ENCODE results near the gene PEX5.
"Not testable (repeated sequence)": the region's sequence is repeated elsewhere in the genome, so short reads cannot be mapped to it uniquely, and the experiment has no call there.

The PEX5 gene

GRCh38 chr12:7241404-7242005 is 52.0 kb downstream of the PEX5 start:
- Histone ChIP-seq H3K27me3 (ENCODE audit: control insufficient read depth in 5 of 5, insufficient read depth in 4 of 5, low read length in 5 of 5) (no peaks in the 10 kb centered on the region), H3K9ac (ENCODE audit: low read length in 5 of 5) (no peak overlapping the region), H3K4me3 (ENCODE audit: low read depth in 1 of 5, low read length in 5 of 5) (no peak overlapping the region), H3K9me3 (ENCODE audit: control insufficient read depth in 5 of 5, low read length in 5 of 5) (peaks cover 0 to 4% (median 0%) of the 10 kb centered on the region in 5 donors), H3K4me1 (ENCODE audit: control insufficient read depth in 5 of 5, insufficient read depth in 5 of 5, low read length in 5 of 5) (no peaks in the 10 kb centered on the region), H3K27ac (ENCODE audit: low read depth, low read length) (no peak overlapping the region), H3K36me3 (ENCODE audit: control insufficient read depth in 5 of 5, insufficient read depth in 5 of 5, low read length in 5 of 5) (no peaks in the 10 kb centered on the region)

- Histone ChIP-seq H3K36me3 (ENCODE audit: control insufficient read depth in 5 of 5, insufficient read depth in 5 of 5, low read length in 5 of 5) (no peaks in the 10 kb centered on the region), H3K27me3 (ENCODE audit: control insufficient read depth in 5 of 5, insufficient read depth in 4 of 5, low read length in 5 of 5) (no peaks in the 10 kb centered on the region), H3K4me1 (ENCODE audit: control insufficient read depth in 5 of 5, insufficient read depth in 5 of 5, low read length in 5 of 5) (no peaks in the 10 kb centered on the region), H3K9me3 (ENCODE audit: control insufficient read depth in 5 of 5, low read length in 5 of 5) (peaks cover 0 to 4% (median 0%) of the 10 kb centered on the region in 5 donors), H3K4me3 (ENCODE audit: low read depth in 1 of 5, low read length in 5 of 5) (no peak overlapping the region), H3K27ac (ENCODE audit: low read depth, low read length) (no peak overlapping the region), H3K9ac (ENCODE audit: low read length in 5 of 5) (no peak overlapping the region)
Observed at GRCh38 chr12:7242176-7243101, 53.0 kb downstream of the PEX5 start.

GRCh38 chr12:7251328-7251996 is 62.0 kb downstream of the PEX5 start:
- not testable (repeated sequence) for H3K27me3 ChIP-seq (ENCODE audit: control insufficient read depth in 5 of 5, insufficient read depth in 4 of 5, low read length in 5 of 5); H3K9ac ChIP-seq (ENCODE audit: low read length in 5 of 5); H3K36me3 ChIP-seq (ENCODE audit: control insufficient read depth in 5 of 5, insufficient read depth in 5 of 5, low read length in 5 of 5); H3K4me3 ChIP-seq (ENCODE audit: low read depth in 1 of 5, low read length in 5 of 5); H3K27ac ChIP-seq (ENCODE audit: low read depth, low read length); H3K4me1 ChIP-seq (ENCODE audit: control insufficient read depth in 5 of 5, insufficient read depth in 5 of 5, low read length in 5 of 5); H3K9me3 ChIP-seq (ENCODE audit: control insufficient read depth in 5 of 5, low read length in 5 of 5)

- H3K27me3 ChIP-seq (ENCODE audit: control insufficient read depth in 5 of 5, insufficient read depth in 4 of 5, low read length in 5 of 5): no peaks in the 10 kb centered on the region
Observed at GRCh38 chr12:7259060-7259459, 69.6 kb downstream of the PEX5 start.

More at GRCh38 chr12:7259060-7259459, 69.6 kb downstream of the PEX5 start:
- H3K4me1 ChIP-seq (ENCODE audit: control insufficient read depth in 5 of 5, insufficient read depth in 5 of 5, low read length in 5 of 5): no peaks in the 10 kb centered on the region
- no peak overlapping the region for H3K27ac ChIP-seq (ENCODE audit: low read depth, low read length)
- H3K4me3 ChIP-seq (ENCODE audit: low read depth in 1 of 5, low read length in 5 of 5): no peak overlapping the region
- no peaks in the 10 kb centered on the region for H3K36me3 ChIP-seq (ENCODE audit: control insufficient read depth in 5 of 5, insufficient read depth in 5 of 5, low read length in 5 of 5)
- no peak overlapping the region for H3K9ac ChIP-seq (ENCODE audit: low read length in 5 of 5)
- H3K9me3 ChIP-seq (ENCODE audit: control insufficient read depth in 5 of 5, low read length in 5 of 5): no peaks in the 10 kb centered on the region

Data from subcutaneous abdominal adipose tissue (tissue), 5 donors.